ENCODE data around the gene EIF1AX. TPM values are rescaled to one million over a fixed set of nuclear protein-coding genes. Genes with fewer than 3 reads are reported as not detected.

The EIF1AX gene
- total and polyA plus RNA-seq, 2 of the 13 experiments (the other 11 are each of a cell fraction or from before 2014, with no cell fraction given): 35.1 to 82.7 TPM

GRCh38 chrX:20116577-20117240 is 24.9 kb downstream of the EIF1AX start, which contains the start of gene MAP7D2 (continued):
- TF ChIP-seq THYN1 (CRISPR knock-in tag; IDR thresholded peaks at IDR 0.05; ENCODE audit: borderline replicate concordance, low read depth): no peak
- no peak for TF ChIP-seq ZNF552 (CRISPR knock-in tag; IDR thresholded peaks at IDR 0.05; ENCODE audit: borderline replicate concordance)
- no peak for TF ChIP-seq ZKSCAN8 (CRISPR knock-in tag; IDR thresholded peaks at IDR 0.05; ENCODE audit: borderline replicate concordance)
- TF ChIP-seq MXD1 (CRISPR knock-in tag; IDR thresholded peaks at IDR 0.05): no peak
- no peak for TF ChIP-seq GPN1 (CRISPR knock-in tag; IDR thresholded peaks at IDR 0.05; ENCODE audit: borderline replicate concordance)
- TF ChIP-seq ZFP41 (CRISPR knock-in tag; IDR thresholded peaks at IDR 0.05; ENCODE audit: borderline replicate concordance): no peak
- no peak for TF ChIP-seq DMAP1 (CRISPR knock-in tag; IDR thresholded peaks at IDR 0.05)
- 0 out of 2 replicates have a peak, but pooled peaks have one; percentile 58 for TF ChIP-seq ZNF547 (CRISPR knock-in tag; IDR thresholded peaks at IDR 0.05)
- TF ChIP-seq NCOA5 (CRISPR knock-in tag; IDR thresholded peaks at IDR 0.05): no peak
- no peak for TF ChIP-seq SKI (IDR thresholded peaks at IDR 0.05; ENCODE audit: partially characterized antibody)
- TF ChIP-seq TRAFD1 (CRISPR knock-in tag; IDR thresholded peaks at IDR 0.05; ENCODE audit: borderline replicate concordance): no peak
- TF ChIP-seq HOXD1 (CRISPR knock-in tag; IDR thresholded peaks at IDR 0.05): no peak
- TF ChIP-seq ZNF580 (CRISPR knock-in tag; IDR thresholded peaks at IDR 0.05; ENCODE audit: borderline replicate concordance, low read depth): no peak
- TF ChIP-seq ZIK1 (CRISPR knock-in tag; IDR thresholded peaks at IDR 0.05; ENCODE audit: borderline replicate concordance, low read depth): no peak
- TF ChIP-seq SETDB1 (CRISPR knock-in tag; IDR thresholded peaks at IDR 0.05; ENCODE audit: borderline replicate concordance): no peak
- no peak for TF ChIP-seq ZNF230 (CRISPR knock-in tag; IDR thresholded peaks at IDR 0.05)
- TF ChIP-seq ATAD3A (CRISPR knock-in tag; IDR thresholded peaks at IDR 0.05): no peak
- TF ChIP-seq MIXL1 (CRISPR knock-in tag; IDR thresholded peaks at IDR 0.05): no peak
- TF ChIP-seq CENPX (CRISPR knock-in tag; IDR thresholded peaks at IDR 0.05): no peak
- no peak for TF ChIP-seq IKZF5 (CRISPR knock-in tag; IDR thresholded peaks at IDR 0.05)
- no peak for TF ChIP-seq KLF11 (CRISPR knock-in tag; IDR thresholded peaks at IDR 0.05)
- TF ChIP-seq ZNF329 (CRISPR knock-in tag; IDR thresholded peaks at IDR 0.05; ENCODE audit: low read depth): no peak
- TF ChIP-seq AGO2 (optimal IDR thresholded peaks at IDR 0.05; ENCODE audit: low read depth, low read length): no peak
- no peak for TF ChIP-seq CHD2 (IDR thresholded peaks at IDR 0.05; ENCODE audit: low read depth, low read length)
- TF ChIP-seq BRCA1 (CRISPR knock-in tag; IDR thresholded peaks at IDR 0.05): no peak
